NOMO-1 treated with dmso at 0.1 percent for 144 hours (cell line): Measurements from ENCODE around the gene DLST.

Source experiments
- DNase-seq: peaks from one replicate; lab custom pipeline; 2025; ENCODE audit not compliant: unreplicated experiment; lab: John Stamatoyannopoulos, UW

DLST gene

DNA sequence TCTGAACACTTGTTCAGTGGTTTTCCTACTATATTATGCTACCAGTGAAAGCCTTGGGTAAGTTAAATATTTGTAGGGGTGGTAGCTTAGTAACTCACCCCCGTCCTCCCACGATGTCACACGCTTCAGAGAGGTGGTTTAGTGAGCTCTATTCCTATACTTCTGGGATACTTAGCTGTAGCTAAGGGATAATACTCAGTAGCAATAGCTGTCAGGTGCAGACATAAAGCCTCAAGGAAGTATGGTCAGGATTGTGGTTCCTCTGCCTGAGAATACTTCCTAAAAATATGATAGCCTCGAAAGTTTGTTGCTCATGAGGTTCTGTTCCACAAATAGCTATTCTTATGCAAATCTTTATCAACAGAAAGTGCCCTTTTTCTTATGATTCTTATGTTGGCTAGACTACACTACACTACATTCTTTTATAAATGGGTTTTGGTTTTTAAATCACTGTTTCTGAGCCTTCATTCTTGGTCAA lies 11.9 kb downstream of the DLST start:
- DNase-seq = no peak

DNA sequence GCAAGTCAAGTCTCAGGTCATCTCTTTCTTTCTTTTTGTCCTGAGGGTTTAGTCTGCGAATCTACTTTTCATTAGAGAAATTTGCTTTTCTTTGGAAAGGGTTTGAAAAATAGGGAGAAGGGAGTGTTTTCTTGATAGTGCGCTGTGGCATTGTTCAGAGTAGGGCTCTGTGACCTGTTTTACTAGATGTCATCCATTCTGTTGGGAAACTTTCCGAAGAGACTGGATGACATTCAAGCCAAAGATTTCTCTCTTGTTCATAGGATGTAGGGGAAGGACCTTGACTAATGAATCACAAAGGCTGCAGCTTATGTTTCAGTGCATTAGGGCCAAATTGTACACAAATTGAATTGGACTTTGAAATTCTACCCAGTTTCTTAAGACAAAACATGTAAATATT lies 14.7 kb downstream of the DLST start:
- no peak for DNase-seq

DNA sequence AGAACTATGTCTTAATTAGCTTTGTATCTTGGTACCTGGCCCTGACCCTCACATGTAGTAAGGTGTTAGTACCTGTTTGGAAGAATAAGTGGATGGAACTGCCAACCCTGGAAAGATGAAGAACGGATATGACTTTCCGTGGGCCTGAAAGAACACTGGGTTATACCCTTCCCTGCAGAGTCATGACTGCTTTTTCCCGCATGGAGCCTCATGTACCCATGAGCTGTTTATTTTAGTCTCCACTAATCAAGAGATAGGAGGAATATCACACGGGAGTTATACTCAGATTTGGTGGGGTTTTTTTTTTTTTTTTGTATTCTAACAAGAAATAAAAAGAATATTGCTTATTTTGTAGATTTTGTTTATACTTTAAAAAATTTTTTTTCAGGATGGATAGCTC lies 15.9 kb downstream of the DLST start:
- DNase-seq = no peak

DNA sequence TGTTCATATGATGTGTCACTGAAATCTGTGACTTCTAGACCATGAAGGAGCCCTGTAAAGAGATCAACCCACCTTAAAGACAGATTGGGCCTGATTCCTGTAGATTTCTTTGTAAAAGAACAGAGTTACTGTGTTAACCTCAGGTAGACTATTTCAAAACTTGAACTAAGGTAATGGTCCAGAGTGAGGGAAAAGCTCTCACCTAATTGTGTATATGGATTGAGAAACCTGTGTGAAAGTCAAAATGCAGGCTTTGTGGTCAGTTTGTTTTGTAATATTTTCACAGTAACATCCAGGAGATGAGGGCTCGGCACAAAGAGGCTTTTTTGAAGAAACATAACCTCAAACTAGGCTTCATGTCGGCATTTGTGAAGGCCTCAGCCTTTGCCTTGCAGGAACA lies 16.4 kb downstream of the DLST start:
- DNase-seq = no peak

DNA sequence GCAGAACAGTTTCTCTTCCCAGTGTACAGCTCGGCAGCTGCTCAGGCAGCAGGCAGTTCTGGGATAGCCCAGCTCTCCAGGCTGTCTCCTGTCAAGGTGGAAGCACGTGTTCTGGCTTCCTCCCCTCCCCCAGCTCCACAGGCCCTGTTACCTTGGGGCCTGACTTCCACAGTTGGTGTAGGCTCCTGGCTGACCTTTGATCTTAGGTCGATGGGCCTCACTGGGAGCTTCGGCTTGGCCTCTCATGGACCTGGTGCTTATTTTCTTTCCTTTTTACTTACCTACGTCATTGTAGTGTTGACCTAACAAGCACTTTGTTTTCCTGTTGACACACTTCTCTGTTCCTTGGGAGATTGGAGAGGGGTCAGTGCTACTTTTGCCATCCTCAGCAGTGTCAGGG lies 17.0 kb downstream of the DLST start:
- no peak for DNase-seq

DNA sequence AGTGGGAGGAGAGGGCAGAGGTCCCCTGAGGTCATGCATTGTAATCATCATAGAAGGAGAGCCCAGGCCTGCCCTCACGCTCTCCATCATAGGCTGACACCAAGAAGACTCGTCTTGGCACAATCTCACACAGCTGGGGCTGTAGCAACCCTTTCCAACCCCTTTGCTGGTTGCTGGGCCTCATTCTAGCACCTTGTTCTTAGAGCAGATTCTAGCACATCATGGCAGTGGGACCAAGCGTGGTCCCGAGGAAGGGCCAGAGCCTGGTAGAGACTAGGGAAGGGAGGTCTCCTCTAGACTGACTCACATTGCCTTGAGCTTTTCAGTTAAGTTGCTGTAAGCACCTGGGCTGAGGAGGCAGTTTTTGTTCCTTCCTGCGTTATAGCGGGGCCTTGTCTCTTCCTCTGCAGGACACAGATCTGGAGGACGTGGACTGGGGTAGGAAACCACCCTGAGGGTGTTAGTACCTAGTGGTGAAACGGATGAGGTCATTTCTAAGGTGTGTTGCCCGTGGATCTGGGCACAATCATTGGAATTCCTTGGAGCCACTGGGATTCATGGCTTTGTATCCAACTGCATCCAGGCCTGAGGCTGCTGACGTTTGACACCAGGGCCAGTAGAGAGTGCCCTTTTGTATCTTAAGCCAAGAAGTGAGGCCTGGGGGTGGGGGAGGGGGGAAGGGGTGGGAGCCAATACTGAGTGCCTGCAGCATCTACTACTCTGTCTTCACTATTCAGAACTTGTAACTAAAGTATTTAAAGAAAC lies 21.4 kb downstream of the DLST start:
- DNase-seq = no peak

DNA sequence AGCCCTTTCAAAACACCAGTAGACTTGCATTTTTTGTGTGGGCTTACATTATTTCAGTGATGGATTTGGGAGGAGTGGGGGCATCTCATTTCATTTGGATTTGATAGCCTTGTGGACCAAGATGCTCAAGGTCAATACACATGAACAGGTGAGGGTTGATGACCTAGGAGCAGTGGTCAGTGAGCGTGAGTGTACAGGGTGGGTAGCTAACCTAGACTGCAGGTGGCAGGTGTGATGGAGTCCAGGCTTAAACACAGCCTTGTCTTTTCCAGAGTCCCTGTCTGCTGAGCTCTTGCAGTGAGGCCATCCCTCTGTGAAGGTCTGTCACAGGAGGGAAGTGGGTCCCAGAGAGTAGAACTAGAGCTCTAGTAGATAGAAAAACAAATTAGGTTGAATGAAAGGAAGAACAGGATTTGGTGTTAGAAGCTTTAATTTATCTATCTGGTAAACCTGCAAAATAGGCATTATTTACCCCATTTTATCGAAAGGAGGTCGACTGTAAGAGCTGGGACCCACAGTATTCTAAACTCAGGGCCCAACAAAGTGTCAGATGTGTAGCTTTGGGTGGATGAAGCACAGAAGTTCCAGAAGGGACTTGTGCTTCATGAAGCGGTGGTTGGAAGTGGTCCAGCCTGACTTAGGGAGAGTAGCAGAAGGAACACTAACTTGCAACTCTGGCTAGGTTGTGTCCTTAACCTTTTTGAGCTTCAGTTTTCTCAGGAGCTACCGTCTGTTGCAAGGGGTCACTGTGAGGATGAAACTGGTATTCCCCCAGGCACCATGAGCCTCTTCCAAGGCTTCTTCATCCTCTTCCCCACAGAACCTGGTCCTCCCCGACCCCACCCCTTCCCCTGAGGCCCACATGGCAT lies 23.2 kb downstream of the DLST start:
- no peak for DNase-seq

DNA sequence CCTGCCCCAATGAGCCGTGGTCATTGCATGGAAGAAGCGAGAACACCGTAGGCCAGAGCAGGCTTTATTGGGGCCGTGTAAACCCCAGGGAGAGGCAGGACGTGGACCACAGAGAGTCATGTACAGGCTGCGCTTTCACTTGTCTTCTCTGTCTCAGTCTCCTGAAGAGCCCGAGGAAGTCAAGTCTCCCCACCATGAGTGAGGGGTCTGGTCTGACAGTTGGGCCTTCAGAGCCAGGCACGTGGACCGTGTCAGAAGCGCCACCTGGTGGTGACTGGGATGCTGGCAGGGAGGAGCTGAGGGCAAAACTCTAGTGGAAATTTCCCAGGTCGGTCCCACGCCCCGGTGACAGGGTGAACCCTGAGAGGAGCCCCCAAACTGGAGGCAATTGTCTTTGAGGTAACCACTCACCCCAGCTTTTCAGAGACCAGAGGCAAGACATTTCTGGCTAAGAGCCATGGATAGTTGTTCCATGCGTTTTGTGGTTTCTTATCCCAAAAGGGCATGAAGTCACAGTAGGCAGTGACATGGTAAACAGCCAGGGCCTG lies 24.0 kb downstream of the DLST start:
- DNase-seq = peak; percentile 29

DNA sequence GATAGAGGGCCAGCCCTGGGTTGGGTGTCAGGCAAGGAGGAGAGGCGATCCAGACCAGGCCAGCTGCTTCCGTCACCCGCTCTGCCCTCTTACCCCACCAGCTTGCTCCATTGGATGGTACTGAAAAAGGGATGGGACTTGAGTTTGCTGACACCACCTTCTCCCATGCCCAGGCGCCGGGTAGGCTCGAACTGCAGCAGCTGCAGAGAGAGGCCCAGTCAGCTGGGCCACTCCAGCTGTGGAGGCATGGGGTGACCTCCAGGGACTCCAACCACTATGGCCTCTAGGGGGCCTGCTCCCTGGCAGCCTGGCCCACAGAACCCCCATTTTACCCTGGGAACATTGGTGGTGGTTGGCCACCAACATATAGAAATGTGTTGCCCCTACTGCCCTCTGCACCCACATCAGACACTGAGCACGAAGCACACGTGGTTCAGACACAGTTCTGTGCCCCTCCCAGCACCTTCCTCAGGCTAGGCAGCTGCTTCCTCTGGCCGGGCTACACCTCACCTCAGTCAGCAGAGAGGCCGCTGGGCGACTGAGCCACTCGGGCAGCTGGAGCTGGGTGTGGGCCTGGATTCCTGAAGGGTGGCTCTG lies 25.3 kb downstream of the DLST start:
- DNase-seq = no peak

DNA sequence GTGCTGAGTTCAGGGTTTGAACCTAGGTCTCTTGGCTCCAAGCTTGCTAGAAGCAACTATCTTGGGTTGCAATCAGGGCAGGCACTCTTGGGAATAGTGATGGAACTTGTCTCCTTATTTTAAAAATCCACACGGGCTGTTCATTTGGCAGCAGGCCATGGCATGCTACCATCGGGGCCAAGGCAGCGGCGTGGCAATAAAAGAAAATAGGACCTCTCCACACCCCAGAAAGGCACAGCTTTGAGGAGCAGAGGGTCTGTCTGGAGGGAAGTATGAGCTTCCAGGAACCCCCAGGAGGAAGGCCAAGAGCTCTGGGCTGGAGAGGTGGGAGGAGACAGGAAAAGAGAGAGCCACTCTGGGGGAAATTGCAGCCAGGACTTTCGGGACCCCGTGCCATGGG lies 26.0 kb downstream of the DLST start:
- no peak for DNase-seq

DNA sequence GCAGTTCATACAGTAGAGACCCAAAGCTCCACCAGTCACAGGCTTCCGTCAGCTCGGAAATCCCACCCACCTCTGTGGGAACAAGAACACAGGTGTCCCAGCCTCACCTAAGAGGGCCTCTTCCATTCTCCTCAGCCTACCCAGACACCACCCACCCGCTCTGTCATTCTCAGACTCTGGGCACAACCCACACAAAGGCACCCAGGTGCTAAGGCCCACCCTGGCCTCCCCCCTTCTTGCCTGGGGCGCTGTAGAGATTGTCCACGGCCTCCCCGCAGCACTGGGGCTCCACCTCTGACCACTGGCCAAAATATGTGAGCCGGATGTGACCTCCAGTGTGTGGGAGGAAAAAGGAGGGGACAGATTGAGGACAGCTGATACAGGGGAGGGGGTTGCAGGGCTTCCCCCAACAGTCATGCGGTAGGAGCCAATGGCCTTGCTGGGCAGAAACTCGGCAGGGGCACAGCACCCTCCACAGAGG lies 27.2 kb downstream of the DLST start:
- DNase-seq = no peak

DNA sequence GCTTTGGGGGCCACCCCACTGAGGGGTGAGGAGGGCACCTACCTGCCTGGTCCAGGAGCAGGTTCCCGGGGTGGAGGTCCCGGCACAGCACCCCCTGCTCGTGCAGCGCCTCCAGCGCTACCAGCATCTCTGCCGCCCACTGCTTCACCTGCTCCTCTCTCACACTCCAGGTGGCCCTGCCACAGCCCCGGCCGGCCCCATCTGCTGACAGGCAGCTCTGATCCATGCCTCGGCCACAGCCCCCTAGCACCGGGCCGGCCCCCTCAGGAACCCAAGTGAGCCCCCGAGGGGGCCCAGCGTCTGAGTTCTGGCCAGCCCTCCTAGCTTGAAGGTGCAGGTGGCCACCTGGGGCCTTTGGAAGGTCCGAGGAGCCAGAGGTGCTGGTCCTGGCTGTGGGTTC lies 27.8 kb downstream of the DLST start:
- no peak for DNase-seq

DNA sequence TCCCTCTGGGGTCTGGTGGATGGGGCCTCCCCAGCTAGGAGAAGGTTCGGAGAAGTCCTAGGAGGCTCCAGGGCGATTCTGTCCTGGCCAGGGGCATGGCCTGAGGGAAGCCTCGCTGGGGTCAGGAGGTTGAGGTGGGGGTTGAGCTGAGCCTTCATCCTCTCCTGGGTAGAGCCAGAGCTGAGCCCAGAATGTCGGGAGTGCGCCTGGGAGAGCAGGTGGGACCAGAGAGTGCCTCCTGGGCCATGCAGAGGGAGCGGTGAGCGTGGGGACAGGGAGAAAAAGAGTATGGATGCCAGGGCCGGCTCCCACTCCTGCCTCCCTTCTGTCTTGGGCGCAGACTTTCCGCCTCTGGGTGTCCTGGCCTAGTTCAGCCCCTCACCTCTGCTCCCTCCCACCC lies 28.2 kb downstream of the DLST start:
- DNase-seq = no peak

DNA sequence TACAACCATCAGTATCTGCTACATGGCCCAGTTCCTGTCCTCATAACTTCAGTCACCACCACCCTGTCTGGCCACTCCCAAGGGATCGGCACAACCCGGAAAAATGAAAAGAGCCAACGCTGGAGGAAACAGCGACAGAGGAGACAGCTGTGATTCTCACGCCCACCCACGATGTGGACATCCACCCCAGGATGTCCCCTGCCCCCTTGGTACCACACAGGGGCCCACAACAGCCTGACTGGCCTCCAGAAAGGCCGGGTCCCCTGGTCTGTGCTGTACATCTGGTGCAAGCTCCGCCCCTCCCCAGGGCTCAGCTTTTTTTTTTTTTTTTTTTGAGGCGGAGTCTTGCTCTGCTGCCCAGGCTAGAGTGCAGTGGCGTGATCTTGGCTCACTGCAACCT lies 28.8 kb downstream of the DLST start:
- no peak for DNase-seq

DNA sequence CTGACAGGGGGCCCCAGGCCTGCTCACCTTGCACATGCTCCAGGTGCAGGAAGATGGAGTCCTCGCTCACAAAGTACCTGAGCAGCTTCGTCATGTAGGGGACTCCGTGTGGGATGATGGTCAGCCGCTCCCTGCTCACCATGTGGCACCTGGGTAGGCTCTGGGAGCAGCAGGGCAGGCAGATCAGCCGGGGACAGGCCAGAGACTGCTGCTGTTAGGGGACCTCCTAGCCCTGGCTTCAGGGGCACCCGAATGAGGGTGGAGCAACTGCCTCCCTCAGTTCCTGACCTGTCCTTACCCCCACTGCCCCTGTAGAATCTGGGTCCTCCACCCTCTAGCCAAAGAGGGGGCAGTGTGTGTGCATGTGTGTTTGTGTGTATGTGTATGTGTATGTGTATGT lies 29.5 kb downstream of the DLST start:
- DNase-seq = no peak

DNA sequence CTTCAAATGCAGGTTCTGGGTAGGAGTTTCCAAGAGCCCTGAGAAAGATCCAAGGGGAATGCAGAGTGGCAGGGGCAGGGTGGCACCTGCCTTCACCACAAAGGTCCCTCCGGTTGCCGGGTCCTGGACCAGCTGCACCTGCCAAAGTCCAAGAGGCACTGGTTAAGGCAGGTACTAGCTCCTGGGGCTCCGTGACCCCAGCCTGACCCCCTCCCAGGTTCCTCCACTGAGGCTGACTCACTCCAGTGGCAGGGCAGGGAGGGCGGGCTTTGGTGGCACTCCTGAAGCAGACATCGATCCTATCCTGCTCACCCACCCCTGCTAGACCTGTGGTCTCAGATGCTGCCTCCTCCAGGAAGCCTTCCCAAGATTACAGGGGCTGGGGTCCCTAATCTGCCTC lies 30.0 kb downstream of the DLST start:
- no peak for DNase-seq

DNA sequence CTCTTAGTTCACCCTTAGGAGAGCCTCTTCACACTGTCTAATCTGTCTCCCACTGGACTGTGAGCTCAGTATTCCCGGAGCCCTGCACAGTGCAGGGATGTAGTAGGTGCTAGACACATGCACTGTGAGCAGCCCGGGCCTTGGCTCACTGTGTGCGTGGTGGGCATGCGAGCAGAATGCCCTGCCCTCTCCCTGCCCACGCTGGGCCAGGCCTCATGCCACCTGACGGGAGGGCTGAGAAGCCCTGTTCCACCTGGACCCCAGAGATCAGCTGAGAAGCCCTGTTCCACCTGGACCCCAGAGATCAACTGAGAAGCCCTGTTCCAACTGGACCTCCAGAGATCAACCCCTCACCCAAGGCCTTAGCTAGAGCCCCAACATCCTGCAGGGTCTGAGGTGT lies 30.4 kb downstream of the DLST start:
- no peak for DNase-seq

DNA sequence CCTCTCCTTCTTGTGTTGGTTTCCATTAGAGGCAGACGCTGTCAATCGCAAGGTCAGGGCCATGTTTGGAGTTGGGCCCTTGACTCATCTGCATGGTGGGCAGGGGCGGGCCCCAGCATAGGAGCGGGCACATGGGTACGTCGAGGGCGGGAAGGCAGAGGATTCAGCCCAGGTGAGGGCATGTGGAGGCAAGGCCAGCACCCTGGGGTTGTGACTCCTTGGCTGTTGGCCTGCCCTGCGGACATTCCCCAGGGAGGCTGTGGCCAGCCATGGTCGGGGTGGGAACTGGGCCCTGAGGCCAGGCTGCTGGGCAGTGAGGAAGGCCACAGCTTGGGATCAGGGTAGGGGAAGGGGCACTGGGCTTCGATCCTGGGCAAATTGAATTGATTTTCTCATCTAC lies 31.1 kb downstream of the DLST start:
- no peak for DNase-seq

DNA sequence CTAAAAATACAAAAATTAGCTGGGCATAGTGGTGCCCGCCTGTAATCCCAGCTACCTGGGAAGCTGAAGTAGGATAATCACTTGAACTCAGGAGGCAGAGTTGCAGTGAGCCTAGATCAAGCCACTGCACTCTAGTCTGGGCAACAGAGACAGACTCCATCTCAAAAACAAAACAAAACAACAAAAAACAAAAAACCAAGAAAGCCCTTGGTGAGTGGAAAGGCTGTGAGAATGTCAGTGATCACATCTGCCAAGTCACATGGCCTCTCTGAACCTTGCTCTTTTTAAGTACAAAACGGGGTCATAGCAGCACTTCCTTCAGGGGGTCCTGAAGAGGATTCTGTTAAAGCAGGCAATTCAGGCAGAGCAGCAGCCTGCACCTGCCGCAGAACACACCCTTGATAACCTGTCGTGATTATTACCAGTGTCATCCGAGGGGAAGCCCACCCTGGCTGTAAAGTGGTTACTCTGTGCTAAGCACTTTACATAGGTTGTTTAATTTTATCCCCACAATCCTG lies 31.7 kb downstream of the DLST start:
- no peak for DNase-seq

DNA sequence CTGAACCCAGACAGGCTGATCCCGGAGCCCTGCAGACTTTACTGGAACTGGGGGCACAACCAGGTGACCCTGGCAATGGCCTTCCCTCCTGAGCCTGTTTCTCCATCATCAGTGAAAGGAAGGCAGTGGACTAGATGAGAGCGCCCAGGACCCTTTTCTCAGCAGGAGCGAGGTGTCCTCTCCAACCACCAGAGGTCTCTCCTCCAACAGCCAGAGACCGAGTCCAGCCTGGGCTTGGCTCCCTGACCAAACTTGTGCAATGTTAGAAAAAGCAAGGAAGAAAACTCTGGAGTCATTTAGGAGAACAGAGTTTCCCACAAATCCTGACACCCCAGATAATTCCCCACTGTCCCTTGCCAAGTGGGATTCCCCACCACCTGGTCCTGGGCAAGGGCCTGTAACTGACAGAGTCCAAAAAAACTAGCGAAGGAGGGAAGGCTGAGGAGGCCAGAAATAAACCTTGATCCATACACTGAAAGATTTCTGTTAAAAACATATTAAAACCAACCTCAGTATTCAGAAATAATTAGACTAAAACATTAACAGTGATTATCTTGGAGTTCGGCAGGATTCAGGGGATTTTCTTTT lies 32.4 kb downstream of the DLST start:
- no peak for DNase-seq

DNA sequence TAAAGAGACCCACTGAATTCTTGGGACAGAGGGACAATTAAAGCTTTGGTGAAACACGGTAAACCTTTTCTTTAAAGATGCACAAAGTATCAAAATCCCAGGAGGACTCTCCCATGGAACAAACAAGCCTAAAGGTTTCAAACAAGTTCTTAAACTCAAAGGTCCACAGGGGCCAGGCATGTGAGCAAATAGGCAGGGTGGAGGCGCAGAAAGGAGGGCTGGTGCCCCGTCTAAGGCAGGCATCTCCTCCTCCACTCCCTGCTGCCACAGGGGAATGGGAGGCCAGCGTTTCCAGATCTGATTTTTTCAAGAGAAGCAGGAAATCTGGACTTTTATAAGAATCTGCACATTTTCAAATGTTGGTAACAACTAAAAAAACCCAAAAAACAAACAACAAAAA lies 33.7 kb downstream of the DLST start:
- DNase-seq = no peak
